H9 (cell line): ENCODE measurements around the gene ANAPC1. TPM values are rescaled to one million over a fixed set of nuclear protein-coding genes. Genes with fewer than 3 reads are reported as not detected.
"Not testable (repeated sequence)": the region's sequence is repeated elsewhere in the genome, so short reads cannot be mapped to it uniquely, and the experiment has no call there.

Source experiments
- DNase-seq: peaks from one replicate; pipeline ENCODE4 v3.0.0-alpha.2; 2017
- H2AFZ ChIP-seq: one replicate; pipeline ENCODE4 v1.6.1; 2013; ENCODE audit warnings: mild to moderate bottlenecking, low read length, control low read depth, moderate library complexity
- H2AK5ac ChIP-seq: 2 replicates; pipeline ENCODE4 v1.6.1; 2013; ENCODE audit warnings: low read length, control low read depth, mixed read lengths; ENCODE audit not compliant: insufficient read length
- H2BK120ac ChIP-seq: one replicate; pipeline ENCODE4 v1.6.1; 2013; ENCODE audit warnings: low read depth, mild to moderate bottlenecking, low read length, control low read depth, inconsistent platforms; ENCODE audit not compliant: poor library complexity, severe bottlenecking
- H2BK12ac ChIP-seq: 2 replicates; pipeline ENCODE4 v1.6.1; 2013; ENCODE audit warnings: low read length, control low read depth, mixed read lengths, low read depth; ENCODE audit not compliant: insufficient read length
- H2BK15ac ChIP-seq: 2 replicates; pipeline ENCODE4 v1.6.1; 2013; ENCODE audit warnings: low read depth, low read length, control low read depth
- H2BK20ac ChIP-seq: one replicate; pipeline ENCODE4 v1.6.1; 2013; ENCODE audit warnings: low read depth, mild to moderate bottlenecking, low read length, control low read depth, inconsistent platforms; ENCODE audit not compliant: poor library complexity, severe bottlenecking
- H2BK5ac ChIP-seq: 2 replicates; pipeline ENCODE4 v1.6.1; 2013; ENCODE audit warnings: low read length, control low read depth, mixed read lengths; ENCODE audit not compliant: insufficient read length
- H3K14ac ChIP-seq: 2 replicates; pipeline ENCODE4 v1.6.1; 2013; ENCODE audit warnings: low read length, control low read depth; ENCODE audit not compliant: insufficient read depth
- H3K18ac ChIP-seq: 2 replicates; pipeline ENCODE4 v1.6.1; 2013; ENCODE audit warnings: low read depth, mild to moderate bottlenecking, mixed read lengths, low read length, control low read depth; ENCODE audit not compliant: insufficient read length
- H3K23ac ChIP-seq: 2 replicates; pipeline ENCODE4 v1.6.1; 2013; ENCODE audit warnings: low read length, control low read depth, mixed read lengths, low read depth; ENCODE audit not compliant: insufficient read length
- H3K23me2 ChIP-seq: 2 replicates; pipeline ENCODE4 v1.6.1; 2013; ENCODE audit warnings: low read depth, mild to moderate bottlenecking, mixed read lengths, low read length, control low read depth; ENCODE audit not compliant: insufficient read length, poor library complexity, severe bottlenecking
- H3K27ac ChIP-seq: 2 replicates; pipeline ENCODE4 v1.5.1; 2013; ENCODE audit warnings: low read length, control low read depth, mixed read lengths, low read depth; ENCODE audit not compliant: insufficient read length
- H3K27me3 ChIP-seq: 2 replicates; pipeline ENCODE4 v1.6.1; 2013; ENCODE audit warnings: low read length, control low read depth, inconsistent platforms; ENCODE audit not compliant: insufficient read depth
- H3K4ac ChIP-seq: 2 replicates; pipeline ENCODE4 v1.6.1; 2013; ENCODE audit warnings: low read depth, mild to moderate bottlenecking, control low read depth, inconsistent platforms, low read length, moderate library complexity
- H3K4me1 ChIP-seq: 2 replicates; pipeline ENCODE4 v1.6.1; 2013; ENCODE audit warnings: low read length, control low read depth, inconsistent platforms; ENCODE audit not compliant: insufficient read depth
- H3K4me2 ChIP-seq: 2 replicates; pipeline ENCODE4 v1.6.1; 2013; ENCODE audit warnings: low read length, control low read depth, mixed read lengths; ENCODE audit not compliant: insufficient read length, insufficient read depth
- H3K56ac ChIP-seq: 2 replicates; pipeline ENCODE4 v1.6.1; 2013; ENCODE audit warnings: low read depth, mild to moderate bottlenecking, mixed read lengths, low read length, control low read depth; ENCODE audit not compliant: insufficient read length
- H3K79me1 ChIP-seq: 2 replicates; pipeline ENCODE4 v1.6.1; 2013; ENCODE audit warnings: low read depth, mild to moderate bottlenecking, moderate library complexity, low read length, control low read depth, inconsistent platforms; ENCODE audit not compliant: insufficient read depth, poor library complexity, severe bottlenecking
- H3K79me2 ChIP-seq: 2 replicates; pipeline ENCODE4 v1.6.1; 2013; ENCODE audit warnings: low read length, control low read depth, inconsistent platforms; ENCODE audit not compliant: insufficient read depth
- H3K9ac ChIP-seq: 2 replicates; pipeline ENCODE4 v1.6.1; 2013; ENCODE audit warnings: low read length, control low read depth, mixed read lengths; ENCODE audit not compliant: insufficient read length; ENCODE audit errors: extremely low read depth
- H3K9me3 ChIP-seq: one replicate; pipeline ENCODE4 v1.6.1; 2013; ENCODE audit warnings: low read depth, low read length, inconsistent platforms; ENCODE audit not compliant: control insufficient read depth
- H3T11ph ChIP-seq: one replicate; pipeline ENCODE4 v1.6.1; 2013; ENCODE audit warnings: mild to moderate bottlenecking, low read length, control low read depth, inconsistent platforms
- H4K20me1 ChIP-seq: one replicate; pipeline ENCODE4 v1.6.1; 2013; ENCODE audit not compliant: control insufficient read depth, insufficient read length, insufficient read depth
- H4K5ac ChIP-seq: 2 replicates; pipeline ENCODE4 v1.6.1; 2013; ENCODE audit warnings: low read depth, mild to moderate bottlenecking, mixed read lengths, low read length, control low read depth; ENCODE audit not compliant: insufficient read length
- H4K8ac ChIP-seq: replicated peaks from 2 replicates; pipeline ENCODE4 v1.6.1; 2013; ENCODE audit warnings: low read length, control low read depth, mixed read lengths, low read depth; ENCODE audit not compliant: insufficient read length
- H4K91ac ChIP-seq: 2 replicates; pipeline ENCODE4 v1.6.1; 2013; ENCODE audit warnings: low read depth, mild to moderate bottlenecking, moderate library complexity, mixed read lengths, low read length, control low read depth; ENCODE audit not compliant: insufficient read length
- H3K27ac Mint-ChIP-seq, 3 experiments: 2 replicates in 2 of 3; 3 replicates in 1 of 3; pipeline ENCODE4 v1.8.0; 2020 to 2021; ENCODE audit warnings: mixed read lengths in 3 of 3, mild to moderate bottlenecking in 1 of 3, moderate library complexity in 1 of 3
- H3K27me3 Mint-ChIP-seq: 2 replicates; pipeline ENCODE4 v1.8.0; 2021; ENCODE audit warnings: low read depth, mild to moderate bottlenecking, moderate library complexity, mixed read lengths
- H3K36me3 Mint-ChIP-seq, 3 experiments: 2 replicates in 2 of 3; 3 replicates in 1 of 3; pipeline ENCODE4 v1.8.0; 2020 to 2021; ENCODE audit warnings: low read depth in 3 of 3, mixed read lengths in 3 of 3; ENCODE audit not compliant: insufficient read depth in 1 of 3
- H3K4me1 Mint-ChIP-seq, 2 experiments: 2 replicates each; pipeline ENCODE4 v1.8.0; 2020; ENCODE audit warnings: mixed read lengths in 2 of 2
- H3K4me3 Mint-ChIP-seq, 2 experiments: 2 replicates in 1 of 2; 3 replicates in 1 of 2; pipeline ENCODE4 v1.8.0; 2020 to 2021; ENCODE audit warnings: mild to moderate bottlenecking in 2 of 2, mixed read lengths in 2 of 2, moderate library complexity in 1 of 2
- H3K9me3 Mint-ChIP-seq, 2 experiments: 2 replicates in 1 of 2; 3 replicates in 1 of 2; pipeline ENCODE4 v1.8.0; 2020; ENCODE audit warnings: mild to moderate bottlenecking in 2 of 2, mixed read lengths in 2 of 2, moderate library complexity in 1 of 2
- WGBS: extraction: QIAGEN DNeasy Blood & Tissue Kit; methylation state at CpG from one replicate; pipeline ENCODE4 v1.1.7; 2013; ENCODE audit warnings: missing lambda C conversion rate, low lambda C conversion rate, mixed read lengths; ENCODE audit not compliant: insufficient read length; ENCODE audit errors: extremely low coverage; 5-methylcytosine and 5-hydroxymethylcytosine counted together
- total RNA-seq: library from RNA; stranded (reverse); gene quantifications from 2 replicates; pipeline ENCODE4 v1.2.1, GENCODE V29; 2021

ANAPC1 gene
- total RNA-seq, 1 experiment from 2014 or later = 79.1 TPM

GRCh38 chr2:111766295-111766694 lies 117.7 kb downstream of the ANAPC1 start:
- not testable (repeated sequence) for H3K4me3 Mint-ChIP-seq, H3K27ac ChIP-seq, H4K91ac ChIP-seq, H3K9ac ChIP-seq, H4K8ac ChIP-seq, H3K27me3 ChIP-seq, H3K9me3 ChIP-seq, H3K79me2 ChIP-seq, H3K23ac ChIP-seq, H3T11ph ChIP-seq, H2BK120ac ChIP-seq, H2BK12ac ChIP-seq, H3K79me1 ChIP-seq, H4K20me1 ChIP-seq, H2BK20ac ChIP-seq, H3K56ac ChIP-seq, H3K18ac ChIP-seq, H2AFZ ChIP-seq, H3K27me3 Mint-ChIP-seq, H3K4me2 ChIP-seq, H3K4me1 Mint-ChIP-seq, H3K14ac ChIP-seq, H4K5ac ChIP-seq, DNase-seq, H3K27ac Mint-ChIP-seq, H2AK5ac ChIP-seq, H2BK15ac ChIP-seq, H3K23me2 ChIP-seq, H3K4ac ChIP-seq, H2BK5ac ChIP-seq, H3K4me1 ChIP-seq
- Mint-ChIP-seq H3K36me3 (peaks cover 13 to 24% (median 18%) of the 10 kb centered on the region in 3 experiments), H3K9me3 (peaks cover 10 to 11% of the 10 kb centered on the region in 2 experiments; a peak in 3 of 5 replicates)
- no CpG with 5 or more reads among the region's 8 CpGs for WGBS

- not testable (repeated sequence) for H2BK15ac ChIP-seq, H3K4me1 Mint-ChIP-seq, H3K79me1 ChIP-seq, H3K14ac ChIP-seq, H3K4me1 ChIP-seq, H3K27me3 ChIP-seq, H3K27ac Mint-ChIP-seq, H2BK5ac ChIP-seq, H3K56ac ChIP-seq, H3T11ph ChIP-seq, DNase-seq, H2AK5ac ChIP-seq, H2BK12ac ChIP-seq, H3K9me3 ChIP-seq, H4K91ac ChIP-seq, H3K23ac ChIP-seq, H3K27ac ChIP-seq, H2BK120ac ChIP-seq, H3K27me3 Mint-ChIP-seq, H2AFZ ChIP-seq, H4K20me1 ChIP-seq, H3K9ac ChIP-seq, H3K23me2 ChIP-seq, H3K4ac ChIP-seq, H4K8ac ChIP-seq, H3K4me3 Mint-ChIP-seq, H2BK20ac ChIP-seq, H3K18ac ChIP-seq, H3K79me2 ChIP-seq, H4K5ac ChIP-seq, H3K4me2 ChIP-seq
- Mint-ChIP-seq H3K9me3 (peaks cover 14 to 17% of the 10 kb centered on the region in 2 experiments; a peak in 4 of 5 replicates), H3K36me3 (peaks cover 13 to 26% (median 21%) of the 10 kb centered on the region in 3 experiments)
- no CpG with 5 or more reads among the region's 4 CpGs for WGBS
Measured at GRCh38 chr2:111764151-111764550, 119.8 kb downstream of the ANAPC1 start.
